DLD1 (cell line): ENCODE data around the gene EXOC3L2.

Source experiments
- in situ Hi-C: cut with HindIII; loops from 2 replicates; pipeline ENCODE4 v1.10.0; 2017; ENCODE audit warnings: low sequenced_read_pairs

EXOC3L2 gene

GRCh38 chr19:45163156-45163555 lies 82.1 kb downstream of the EXOC3L2 start:
- in situ Hi-C loops, result no loop called here

GRCh38 chr19:45162608-45163143 lies 82.5 kb downstream of the EXOC3L2 start:
- in situ Hi-C loops, result no loop called here
